GM10847 (cell line): Measurements from ENCODE around the gene DYNC1H1.

Source experiments
- POLR2A ChIP-seq: IDR thresholded peaks from 2 replicates; pipeline ENCODE4 v1.6.1; 2011; ENCODE audit not compliant: insufficient read length; ENCODE audit errors: extremely low read depth

Gene DYNC1H1

GRCh38 chr14:101968186-101968585, 3.8 kb downstream of the DYNC1H1 start:
- no peak for TF ChIP-seq POLR2A

DNA sequence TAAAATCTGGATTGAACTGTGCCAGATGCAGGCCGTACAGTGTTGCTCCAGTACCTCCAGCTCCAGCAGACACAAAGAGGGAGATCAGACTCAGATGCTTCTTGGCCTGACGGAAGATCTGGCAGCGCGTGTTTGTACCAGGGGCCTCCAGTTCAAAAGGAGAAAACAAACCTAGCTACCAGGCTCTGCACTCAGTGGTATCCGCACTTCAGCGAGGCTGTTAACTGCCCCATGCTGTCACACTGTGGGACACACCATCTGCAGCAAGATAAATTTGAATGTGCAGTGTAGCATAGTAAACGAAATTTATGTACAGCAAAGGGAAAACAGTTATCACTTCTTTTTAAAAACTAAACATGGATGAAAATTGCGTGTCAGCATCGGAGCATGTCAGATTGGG, 5.1 kb downstream of the DYNC1H1 start:
- no peak for TF ChIP-seq POLR2A

- no peak for TF ChIP-seq POLR2A
Measured at GRCh38 chr14:101970830-101971400, 6.5 kb downstream of the DYNC1H1 start.

DNA sequence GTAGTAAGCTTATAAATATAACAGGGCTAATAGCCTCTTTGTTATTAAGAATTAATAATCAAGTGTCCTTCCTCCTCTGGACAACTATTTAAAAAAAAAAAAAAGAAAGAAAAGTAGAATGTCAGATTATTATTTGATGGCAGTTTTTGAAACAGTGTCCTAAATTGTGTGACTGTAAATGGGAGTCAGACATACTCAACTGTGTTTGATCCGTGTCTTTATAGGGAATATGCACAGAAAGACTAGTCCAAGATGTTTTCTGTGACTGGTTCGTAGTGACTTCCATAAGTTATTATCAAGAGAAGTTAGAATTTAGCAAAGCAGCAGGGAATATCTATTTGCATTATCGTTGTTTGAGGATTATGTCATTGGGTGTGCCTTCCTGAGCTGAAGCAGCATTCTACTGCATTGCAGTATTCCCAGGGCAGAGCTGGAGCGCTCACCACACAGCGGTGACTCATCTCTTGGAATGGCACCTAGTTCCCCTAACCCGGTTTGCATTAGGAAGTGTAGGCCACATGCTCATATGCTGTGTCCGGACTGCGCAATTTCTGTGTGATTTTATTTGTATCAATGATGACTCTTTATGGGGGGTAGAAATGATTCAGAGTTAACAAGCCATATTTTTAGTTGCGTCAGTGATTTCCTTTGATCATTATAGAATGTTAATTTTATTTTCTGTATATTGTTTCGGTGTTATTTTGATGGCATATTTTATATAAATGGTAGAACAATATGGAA, 7.9 kb downstream of the DYNC1H1 start:
- TF ChIP-seq POLR2A = no peak

DNA sequence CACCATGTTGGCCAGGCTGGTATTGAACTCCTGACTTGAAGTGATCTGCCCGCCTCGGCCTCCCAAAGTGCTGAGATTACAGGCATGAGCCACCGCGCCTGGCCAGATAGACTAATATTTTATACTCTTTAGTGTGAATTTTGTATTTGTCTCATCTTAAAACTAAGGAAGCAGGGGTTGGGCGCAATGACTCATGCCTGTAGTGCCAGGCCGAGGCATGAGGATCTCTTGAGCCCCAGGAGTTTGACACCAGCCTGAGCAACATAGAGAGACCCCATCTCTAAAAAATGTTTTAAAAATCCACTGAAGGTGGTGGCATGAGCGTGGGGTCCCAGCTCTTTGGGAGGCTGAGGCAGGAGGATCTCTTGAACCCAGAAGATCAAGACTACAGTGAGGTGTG, 9.0 kb downstream of the DYNC1H1 start:
- no peak for TF ChIP-seq POLR2A

- TF ChIP-seq POLR2A = no peak
Measured at GRCh38 chr14:101975231-101975630, 10.9 kb downstream of the DYNC1H1 start.

DNA sequence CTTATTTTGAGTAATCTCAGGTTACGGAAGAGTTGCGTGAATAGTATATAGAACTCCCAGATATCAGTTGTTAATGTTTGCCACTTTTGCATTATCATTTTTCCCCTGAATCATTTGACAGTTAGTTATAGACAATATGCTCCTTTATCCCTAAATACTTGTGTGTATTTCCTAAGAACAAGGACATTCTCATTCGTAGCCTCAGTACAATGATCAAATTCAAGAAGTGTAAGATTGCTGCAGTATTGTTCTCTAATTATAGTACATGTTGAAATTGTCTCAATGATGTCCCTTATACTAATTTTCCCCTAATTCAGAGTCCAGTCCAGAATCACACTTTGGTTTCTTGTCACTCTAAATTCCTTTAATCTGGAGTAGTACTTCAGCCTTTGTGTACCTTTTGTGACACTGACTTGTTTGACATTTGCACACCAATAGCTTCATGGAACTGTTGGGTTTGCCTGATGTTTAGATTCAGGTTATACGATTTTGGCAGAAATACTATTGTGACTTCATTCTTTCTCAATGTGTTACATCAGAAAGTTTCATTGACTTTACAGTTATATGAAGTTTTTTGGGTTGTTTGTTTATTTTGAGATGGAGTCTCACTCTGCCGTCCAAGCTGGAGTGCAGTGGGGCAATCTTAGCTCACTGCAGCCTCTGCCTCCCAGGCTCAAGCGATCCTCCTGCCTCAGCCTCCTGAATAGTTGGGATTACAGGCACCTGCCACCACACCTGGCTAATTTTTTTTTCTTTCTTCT, 13.1 kb downstream of the DYNC1H1 start:
- no peak for TF ChIP-seq POLR2A

- TF ChIP-seq POLR2A = no peak
Measured at GRCh38 chr14:101979666-101980065, 15.3 kb downstream of the DYNC1H1 start.

DNA sequence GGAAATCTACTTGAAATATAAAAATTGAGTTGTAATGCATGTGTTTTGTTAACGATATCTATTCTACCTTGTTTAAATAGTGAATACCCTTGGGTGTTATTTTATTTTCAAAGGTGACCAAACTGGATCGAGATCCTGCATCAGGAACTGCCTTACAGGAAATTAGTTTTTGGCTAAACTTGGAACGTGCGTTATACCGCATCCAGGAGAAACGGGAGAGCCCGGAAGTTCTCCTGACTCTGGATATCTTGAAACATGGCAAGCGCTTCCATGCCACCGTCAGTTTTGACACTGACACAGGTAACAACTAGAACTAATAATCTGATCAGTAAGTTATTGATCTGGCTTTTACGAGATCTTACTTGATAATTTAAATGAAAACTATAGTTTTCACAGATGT, 15.9 kb downstream of the DYNC1H1 start:
- no peak for TF ChIP-seq POLR2A

- TF ChIP-seq POLR2A = no peak
Measured at GRCh38 chr14:101980700-101981099, 16.3 kb downstream of the DYNC1H1 start.

- TF ChIP-seq POLR2A = no peak
Measured at GRCh38 chr14:101982621-101983020, 18.2 kb downstream of the DYNC1H1 start.

- TF ChIP-seq POLR2A = no peak
Measured at GRCh38 chr14:101985957-101986356, 21.6 kb downstream of the DYNC1H1 start.

- no peak for TF ChIP-seq POLR2A
Measured at GRCh38 chr14:101986953-101987352, 22.6 kb downstream of the DYNC1H1 start.

DNA sequence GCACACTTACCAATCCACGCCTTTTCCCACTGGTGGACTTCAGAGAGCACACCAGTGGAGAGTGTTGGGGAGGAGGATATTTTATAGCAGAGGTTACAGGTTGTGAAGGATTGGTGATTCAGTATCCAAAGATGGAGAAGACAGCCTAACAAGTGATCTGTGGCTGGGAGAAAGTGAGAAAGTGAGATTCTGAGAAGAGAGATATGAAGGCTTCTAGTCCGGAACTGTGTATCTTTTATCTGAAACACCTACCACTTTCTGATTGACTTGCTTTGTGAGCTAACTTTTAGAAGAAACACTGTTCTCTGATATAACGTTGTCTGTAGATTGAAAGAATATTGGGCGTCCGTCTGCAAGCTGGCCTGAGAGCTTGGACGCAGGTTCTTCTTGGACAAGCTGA, 24.0 kb downstream of the DYNC1H1 start:
- no peak for TF ChIP-seq POLR2A

DNA sequence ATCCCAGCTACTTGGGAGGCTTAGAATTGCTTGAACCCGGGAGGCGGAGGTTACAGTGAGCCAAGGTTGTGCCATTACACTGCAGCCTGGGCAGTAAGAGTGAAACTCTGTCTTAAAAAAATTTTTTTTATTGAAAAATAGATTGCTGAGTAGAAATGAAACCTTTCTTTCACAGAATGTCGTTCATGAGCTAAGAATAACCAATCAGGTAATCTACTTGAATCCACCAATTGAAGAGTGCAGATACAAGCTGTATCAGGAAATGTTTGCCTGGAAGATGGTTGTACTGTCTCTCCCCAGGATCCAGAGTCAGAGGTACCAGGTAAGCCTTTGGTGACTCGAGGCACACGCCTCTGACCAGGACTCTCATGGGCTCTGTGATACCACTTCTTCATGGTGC, 27.0 kb downstream of the DYNC1H1 start:
- TF ChIP-seq POLR2A = no peak

- TF ChIP-seq POLR2A = no peak
Measured at GRCh38 chr14:101992708-101993107, 28.3 kb downstream of the DYNC1H1 start.

- TF ChIP-seq POLR2A = no peak
Measured at GRCh38 chr14:101997429-101998336, 33.3 kb downstream of the DYNC1H1 start.
